Mucosa of descending colon (tissue), 3 donors: ENCODE results near the gene UBXN10. TPM values are rescaled to one million over a fixed set of nuclear protein-coding genes. Genes with fewer than 3 reads are reported as not detected.

Experiments used
- ATAC-seq: fragments of 200-7000 bp; cut with Tn5 transposase; one replicate; pipeline ENCODE4 v1.9.1; 2020; ENCODE audit warnings: mild to moderate bottlenecking, moderate library complexity
- DNase-seq, 3 donors: peaks; one replicate each; pipeline ENCODE4 v3.0.0-alpha.2; 2020
- H3K36me3 ChIP-seq: fragments of 200-600 bp; one replicate; pipeline ENCODE4 v1.8.0; 2021; ENCODE audit warnings: low read depth, mild to moderate bottlenecking
- H3K4me1 ChIP-seq: fragments of 200-600 bp; one replicate; pipeline ENCODE4 v1.8.0; 2021; ENCODE audit warnings: low read depth, mild to moderate bottlenecking
- H3K4me3 ChIP-seq: fragments of 200-600 bp; one replicate; pipeline ENCODE4 v1.8.0; 2021; ENCODE audit warnings: mild to moderate bottlenecking
- H3K9me3 ChIP-seq: fragments of 200-600 bp; one replicate; pipeline ENCODE4 v1.8.0; 2021; ENCODE audit warnings: mild to moderate bottlenecking
- intact Hi-C, 2 donors: fragments of 100-400 bp; cut with DNase I in 1 of 2; cut with micrococcal nuclease in 1 of 2; formaldehyde crosslinking; loops; one replicate each; pipeline versions ENCODE4 v1.11.0 to v1.11.1; 2022; cut with DNase I, micrococcal nuclease
- total RNA-seq, 3 donors: library from RNA; stranded (reverse); fragmentation: NEBNext Ultra II Directional in 2 of 3; extraction: Animal tissue kit (Norgen Biotek cat#: 25700) in 2 of 3; gene quantifications; one replicate each; pipeline versions ENCODE4 v1.2.1 to v1.2.4, GENCODE V29; 2021 to 2023
- TF ChIP-seq, protein P1 (sequence below): fragments of 200-600 bp; IDR thresholded peaks from one replicate; pipeline ENCODE4 v1.8.0; 2022; ENCODE audit warnings: antibody characterized with exemption, mild to moderate bottlenecking
- donor health status: DM: no; HTN: no; CAD: no; lungs with moderate emphysema.
- donor health status: DM: no; HTN: no; CAD: no.
- donor health status: DM: no; HTN: yes; CAD: no.

The UBXN10 gene
- total RNA-seq, 3 donors from 2014 or later: 5.8 to 15.5 (median 5.8) TPM

GRCh38 chr1:20153000-20153418, 32.9 kb upstream of the UBXN10 start:
- ATAC-seq: peak; percentile 32
- H3K36me3 ChIP-seq: no peaks in the 10 kb centered on the region
- TF ChIP-seq, protein P1, sequence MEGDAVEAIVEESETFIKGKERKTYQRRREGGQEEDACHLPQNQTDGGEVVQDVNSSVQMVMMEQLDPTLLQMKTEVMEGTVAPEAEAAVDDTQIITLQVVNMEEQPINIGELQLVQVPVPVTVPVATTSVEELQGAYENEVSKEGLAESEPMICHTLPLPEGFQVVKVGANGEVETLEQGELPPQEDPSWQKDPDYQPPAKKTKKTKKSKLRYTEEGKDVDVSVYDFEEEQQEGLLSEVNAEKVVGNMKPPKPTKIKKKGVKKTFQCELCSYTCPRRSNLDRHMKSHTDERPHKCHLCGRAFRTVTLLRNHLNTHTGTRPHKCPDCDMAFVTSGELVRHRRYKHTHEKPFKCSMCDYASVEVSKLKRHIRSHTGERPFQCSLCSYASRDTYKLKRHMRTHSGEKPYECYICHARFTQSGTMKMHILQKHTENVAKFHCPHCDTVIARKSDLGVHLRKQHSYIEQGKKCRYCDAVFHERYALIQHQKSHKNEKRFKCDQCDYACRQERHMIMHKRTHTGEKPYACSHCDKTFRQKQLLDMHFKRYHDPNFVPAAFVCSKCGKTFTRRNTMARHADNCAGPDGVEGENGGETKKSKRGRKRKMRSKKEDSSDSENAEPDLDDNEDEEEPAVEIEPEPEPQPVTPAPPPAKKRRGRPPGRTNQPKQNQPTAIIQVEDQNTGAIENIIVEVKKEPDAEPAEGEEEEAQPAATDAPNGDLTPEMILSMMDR: no peak
- H3K9me3 ChIP-seq: no peaks in the 10 kb centered on the region
- H3K4me3 ChIP-seq: no peak overlapping the region
- intact Hi-C loops: loop anchor here in 1 of 2 donors (10.0 kb wide), 2 partner anchors 178 to 238 kb away; partner anchors contain the start of gene PLA2G2A
- DNase-seq: no peak
- H3K4me1 ChIP-seq: peaks cover 7% of the 10 kb centered on the region

- ATAC-seq (no peak), DNase-seq (no peak)
- Histone ChIP-seq H3K4me1 (peaks cover 7% of the 10 kb centered on the region), H3K9me3 (peaks cover 12% of the 10 kb centered on the region), H3K4me3 (no peak overlapping the region), H3K36me3 (no peaks in the 10 kb centered on the region)
- intact Hi-C loops: loop anchor here in 1 of 2 donors (10.0 kb wide), 2 partner anchors 180 to 240 kb away; partner anchors contain the start of gene PLA2G2A
- TF ChIP-seq, protein P1: no peak
Observed at GRCh38 chr1:20154301-20154831, 31.5 kb upstream of the UBXN10 start.

GRCh38 chr1:20158358-20159070, 27.4 kb upstream of the UBXN10 start:
- TF ChIP-seq, protein P1: no peak
- ATAC-seq: no peak
- intact Hi-C loops: loop anchor here in 1 of 2 donors (10.0 kb wide), 2 partner anchors 184 to 244 kb away; partner anchors contain the start of gene PLA2G2A
- H3K36me3 ChIP-seq: no peaks in the 10 kb centered on the region
- no peak for DNase-seq
- no peak overlapping the region for H3K4me3 ChIP-seq
- H3K4me1 ChIP-seq: no peaks in the 10 kb centered on the region
- H3K9me3 ChIP-seq: peaks cover 39% of the 10 kb centered on the region

DNA sequence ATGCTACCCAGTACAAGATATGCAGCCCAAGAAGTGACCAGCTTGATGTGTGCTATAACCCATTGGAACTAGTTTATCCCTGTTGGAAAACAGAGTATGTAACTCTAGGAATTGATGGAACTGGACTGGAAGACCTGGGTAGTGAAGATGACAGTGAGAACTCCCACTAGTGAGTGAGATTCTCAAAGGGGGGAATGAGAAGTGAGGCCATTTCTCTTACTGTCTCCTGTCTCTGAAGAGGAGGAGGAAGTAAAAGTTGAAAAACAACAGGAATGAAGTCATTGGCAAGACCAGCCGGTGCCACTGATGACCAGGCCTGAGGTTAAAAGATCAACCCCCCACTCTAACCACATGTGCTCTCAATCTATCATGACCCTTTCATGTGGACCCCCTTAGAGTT, 25.9 kb upstream of the UBXN10 start:
- intact Hi-C loops: no loop called here
- H3K9me3 ChIP-seq: peaks cover 39% of the 10 kb centered on the region
- TF ChIP-seq, protein P1: no peak

GRCh38 chr1:20164694-20165202, 21.1 kb upstream of the UBXN10 start:
- no peak for ATAC-seq
- intact Hi-C loops: no loop called here
- TF ChIP-seq, protein P1: no peak
- H3K36me3 ChIP-seq: no peaks in the 10 kb centered on the region
- peak in 1 of 3 donors; percentile 30 for DNase-seq
- no peak overlapping the region for H3K4me3 ChIP-seq
- peaks cover 23% of the 10 kb centered on the region for H3K9me3 ChIP-seq
- no peaks in the 10 kb centered on the region for H3K4me1 ChIP-seq

More for the DNA sequence above, 25.9 kb upstream of the UBXN10 start:
- Histone ChIP-seq H3K4me3 (no peak overlapping the region), H3K4me1 (no peaks in the 10 kb centered on the region), H3K36me3 (no peaks in the 10 kb centered on the region)
- DNase-seq (no peak), ATAC-seq (no peak)
